SK-N-MC (cell line): Measurements from ENCODE around the gene FAM181A.

ENCODE experiments used
- EZH2 ChIP-seq: fragments of 200-600 bp; sonication (generic); IDR thresholded peaks from one replicate; pipeline ENCODE4 v1.6.1; 2017; ENCODE audit warnings: antibody characterized with exemption
- POLR2AphosphoS5 ChIP-seq: IDR thresholded peaks from 2 replicates; pipeline ENCODE4 v1.6.1; 2012; ENCODE audit warnings: mild to moderate bottlenecking, low read depth, low read length, borderline replicate concordance

DNA sequence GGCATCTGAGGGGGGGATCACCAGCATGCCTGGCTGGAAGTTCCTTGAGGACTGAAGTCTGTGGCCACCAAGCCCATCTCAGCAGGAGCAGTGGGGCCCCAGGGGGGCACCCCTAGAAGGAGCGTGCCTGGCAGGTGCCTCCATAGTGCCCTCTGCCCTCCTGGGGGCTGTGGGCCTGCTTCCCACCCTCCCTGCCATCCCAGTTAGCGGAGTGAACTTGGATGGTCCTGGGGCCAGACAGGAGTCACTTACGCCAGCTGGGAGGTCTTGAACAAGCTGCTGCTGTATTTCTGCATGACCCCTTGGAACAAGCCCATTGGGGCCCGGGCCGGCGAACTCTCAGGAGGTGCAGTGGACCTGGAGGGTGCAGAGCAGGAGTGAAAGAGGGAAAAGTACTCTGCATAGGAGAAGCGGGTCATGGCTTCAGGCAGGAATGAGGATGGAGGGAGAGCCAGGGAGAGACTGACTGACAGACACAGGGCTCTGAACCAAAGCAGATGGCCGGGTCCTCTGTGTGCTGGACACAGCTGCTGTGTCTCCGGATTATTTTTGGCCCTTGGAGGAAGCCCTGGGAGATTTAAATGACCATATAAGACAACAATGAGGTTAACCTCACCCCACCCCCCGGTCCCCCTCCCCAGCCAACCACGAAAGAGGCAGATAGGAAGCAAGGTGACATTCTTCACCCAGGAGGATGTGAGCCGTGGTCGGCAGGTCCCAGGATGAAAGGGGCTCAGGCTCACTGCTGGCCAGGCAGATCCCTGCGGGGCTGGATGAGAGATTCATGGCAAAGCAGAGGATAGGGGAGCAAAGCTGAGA, 29.6 kb downstream of the FAM181A start:
- TF ChIP-seq EZH2 = no peak
- TF ChIP-seq POLR2AphosphoS5 = no peak
